PC-9 (cell line): Measurements from ENCODE around the gene STARD7.

Experiments
- CTCF ChIP-seq: fragments of 200-600 bp; sonication (generic); conservative IDR thresholded peaks from 2 replicates; pipeline ENCODE4 v1.6.1; 2017; ENCODE audit warnings: mixed run types, antibody characterized with exemption, mild to moderate bottlenecking, moderate library complexity
- EZH2 ChIP-seq: fragments of 200-600 bp; sonication (generic); IDR thresholded peaks from 2 replicates; pipeline ENCODE4 v1.8.0; 2017; ENCODE audit warnings: antibody characterized with exemption, low read depth

- TF ChIP-seq CTCF (peak; percentile 67; the same call in 1 of the 2 replicates), EZH2 (no peak)
Measured at GRCh38 chr2:96143848-96144480, 64.7 kb downstream of the STARD7 start.
